Brain microvascular endothelial cell (primary cell): Measurements from ENCODE around the gene GPER1.

ENCODE experiments used
- DNase-seq: peaks from one replicate; pipeline ENCODE4 v3.0.0-alpha.2; 2020
- H3K27ac ChIP-seq: fragments of 250-450 bp; sonication (Bioruptor Pico); 2 replicates; pipeline ENCODE4 v1.5.1; 2020; ENCODE audit warnings: mild to moderate bottlenecking, moderate library complexity
- H3K27me3 ChIP-seq: fragments of 250-450 bp; sonication (Bioruptor Pico); replicated peaks from 2 replicates; pipeline ENCODE4 v1.5.1; 2020; ENCODE audit warnings: mild to moderate bottlenecking
- H3K36me3 ChIP-seq: fragments of 250-450 bp; sonication (Bioruptor Pico); replicated peaks from 2 replicates; pipeline ENCODE4 v1.5.1; 2020; ENCODE audit warnings: mild to moderate bottlenecking
- H3K4me3 ChIP-seq: 2 replicates; pipeline ENCODE4 v1.5.1; 2011; ENCODE audit warnings: low read depth, mild to moderate bottlenecking, control low read depth, low read length, moderate library complexity
- CTCF ChIP-seq: IDR thresholded peaks from 2 replicates; pipeline ENCODE4 v1.5.1; 2011; ENCODE audit warnings: low read depth, mild to moderate bottlenecking, moderate library complexity, low read length, control low read depth, inconsistent platforms; ENCODE audit errors: missing control alignments
- in situ Hi-C: cut with HindIII; loops from 2 replicates; pipeline ENCODE4 v1.10.0; 2017; ENCODE audit warnings: low sequenced_read_pairs, low pct_ligation_motif_present

GPER1 gene

GRCh38 chr7:1076184-1077072 lies 11.5 kb upstream of the GPER1 start:
- H3K36me3 ChIP-seq: no peaks in the 10 kb centered on the region
- H3K27me3 ChIP-seq: no peaks in the 10 kb centered on the region
- H3K27ac ChIP-seq: no peak overlapping the region
- TF ChIP-seq CTCF: no peak
- in situ Hi-C loops: no loop called here
- no peak for DNase-seq
- H3K4me3 ChIP-seq: no peak overlapping the region

GRCh38 chr7:1078519-1078918 lies 9.4 kb upstream of the GPER1 start:
- DNase-seq: no peak
- TF ChIP-seq CTCF: no peak
- Histone ChIP-seq H3K36me3 (no peaks in the 10 kb centered on the region), H3K4me3 (no peak overlapping the region), H3K27me3 (no peaks in the 10 kb centered on the region), H3K27ac (no peak overlapping the region)
- in situ Hi-C loops: no loop called here

GRCh38 chr7:1078985-1079384 lies 8.9 kb upstream of the GPER1 start:
- no peaks in the 10 kb centered on the region for H3K36me3 ChIP-seq
- H3K27ac ChIP-seq: no peak overlapping the region
- no peak overlapping the region for H3K4me3 ChIP-seq
- DNase-seq: no peak
- no peak for TF ChIP-seq CTCF
- no peaks in the 10 kb centered on the region for H3K27me3 ChIP-seq
- in situ Hi-C loops: no loop called here

GRCh38 chr7:1079546-1079945 lies 8.4 kb upstream of the GPER1 start:
- Histone ChIP-seq H3K36me3 (no peaks in the 10 kb centered on the region), H3K27ac (no peak overlapping the region), H3K4me3 (no peak overlapping the region), H3K27me3 (no peaks in the 10 kb centered on the region)
- no peak for DNase-seq
- in situ Hi-C loops: no loop called here
- no peak for TF ChIP-seq CTCF

GRCh38 chr7:1080252-1080920 lies 7.5 kb upstream of the GPER1 start:
- in situ Hi-C loops: no loop called here
- DNase-seq: no peak
- Histone ChIP-seq H3K27ac (no peak overlapping the region), H3K4me3 (no peak overlapping the region), H3K36me3 (no peaks in the 10 kb centered on the region), H3K27me3 (no peaks in the 10 kb centered on the region)
- no peak for TF ChIP-seq CTCF

GRCh38 chr7:1080921-1081255 lies 7.0 kb upstream of the GPER1 start:
- Histone ChIP-seq H3K4me3 (no peak overlapping the region), H3K36me3 (no peaks in the 10 kb centered on the region), H3K27ac (no peak overlapping the region), H3K27me3 (no peaks in the 10 kb centered on the region)
- no peak for DNase-seq
- in situ Hi-C loops: no loop called here
- TF ChIP-seq CTCF: no peak
